CD4-positive, alpha-beta T cell treated with Interleukin-1 beta for 1 hour (primary cell): ENCODE results near the gene GPR35.

ENCODE experiments used
- DNase-seq, 2 donors: peaks; one replicate each; pipeline ENCODE4 v3.0.0-alpha.2; 2020 to 2022

GPR35 gene

GRCh38 chr2:240589850-240590525 is 35.3 kb upstream of the GPR35 start:
- DNase-seq = no peak

GRCh38 chr2:240590681-240591111 is 34.6 kb upstream of the GPR35 start:
- DNase-seq = no peak

GRCh38 chr2:240591226-240591625 is 34.1 kb upstream of the GPR35 start:
- no peak for DNase-seq

DNA sequence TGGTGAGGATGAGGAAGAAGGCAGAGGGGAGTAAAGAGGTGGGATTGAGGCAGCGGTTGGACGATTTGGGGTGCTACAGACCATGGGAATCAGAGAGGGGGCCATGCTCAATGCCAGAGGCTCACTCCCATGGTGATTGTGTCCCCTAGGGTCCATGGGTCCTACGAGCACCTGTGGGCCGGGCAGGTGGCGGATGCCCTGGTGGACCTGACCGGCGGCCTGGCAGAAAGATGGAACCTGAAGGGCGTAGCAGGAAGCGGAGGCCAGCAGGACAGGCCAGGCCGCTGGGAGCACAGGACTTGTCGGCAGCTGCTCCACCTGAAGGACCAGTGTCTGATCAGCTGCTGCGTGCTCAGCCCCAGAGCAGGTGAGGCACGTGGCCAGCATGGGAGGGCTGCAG is 33.5 kb upstream of the GPR35 start:
- no peak for DNase-seq

DNA sequence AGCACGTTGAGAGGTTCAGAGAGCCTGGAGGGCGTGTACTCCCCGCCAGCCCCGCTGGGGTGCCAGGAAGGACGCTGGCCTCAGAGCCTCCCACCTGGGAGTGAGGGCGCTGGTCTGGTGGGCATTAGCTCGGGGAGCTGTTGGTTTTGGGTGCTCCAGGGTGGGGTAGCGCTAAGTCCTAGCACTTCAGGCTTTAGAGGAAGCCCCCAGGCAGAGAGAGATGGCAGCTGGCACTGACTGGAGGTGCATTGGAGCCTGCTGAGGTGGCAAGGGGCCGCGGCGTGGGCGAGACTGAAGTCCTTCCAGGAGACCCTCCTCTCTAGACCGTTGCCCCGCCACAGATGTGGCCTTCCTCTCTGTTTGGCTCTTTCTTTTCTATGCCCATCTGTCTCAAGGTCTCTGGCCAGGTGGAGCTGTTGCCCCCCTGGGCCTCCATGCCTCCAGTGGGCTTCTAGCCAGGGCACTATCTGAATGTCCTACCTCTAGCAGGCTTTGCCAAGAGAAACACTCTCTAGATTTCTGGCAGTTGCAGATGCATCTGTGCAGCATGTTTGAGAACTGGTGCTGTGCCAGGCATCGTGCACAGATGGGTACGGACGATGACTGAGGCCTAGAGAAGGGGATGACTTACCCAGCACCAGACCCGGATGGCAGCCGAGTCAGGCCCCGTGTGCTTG is 32.1 kb upstream of the GPR35 start:
- no peak for DNase-seq

- DNase-seq = no peak
Observed at GRCh38 chr2:240593703-240594451, 31.4 kb upstream of the GPR35 start.

DNA sequence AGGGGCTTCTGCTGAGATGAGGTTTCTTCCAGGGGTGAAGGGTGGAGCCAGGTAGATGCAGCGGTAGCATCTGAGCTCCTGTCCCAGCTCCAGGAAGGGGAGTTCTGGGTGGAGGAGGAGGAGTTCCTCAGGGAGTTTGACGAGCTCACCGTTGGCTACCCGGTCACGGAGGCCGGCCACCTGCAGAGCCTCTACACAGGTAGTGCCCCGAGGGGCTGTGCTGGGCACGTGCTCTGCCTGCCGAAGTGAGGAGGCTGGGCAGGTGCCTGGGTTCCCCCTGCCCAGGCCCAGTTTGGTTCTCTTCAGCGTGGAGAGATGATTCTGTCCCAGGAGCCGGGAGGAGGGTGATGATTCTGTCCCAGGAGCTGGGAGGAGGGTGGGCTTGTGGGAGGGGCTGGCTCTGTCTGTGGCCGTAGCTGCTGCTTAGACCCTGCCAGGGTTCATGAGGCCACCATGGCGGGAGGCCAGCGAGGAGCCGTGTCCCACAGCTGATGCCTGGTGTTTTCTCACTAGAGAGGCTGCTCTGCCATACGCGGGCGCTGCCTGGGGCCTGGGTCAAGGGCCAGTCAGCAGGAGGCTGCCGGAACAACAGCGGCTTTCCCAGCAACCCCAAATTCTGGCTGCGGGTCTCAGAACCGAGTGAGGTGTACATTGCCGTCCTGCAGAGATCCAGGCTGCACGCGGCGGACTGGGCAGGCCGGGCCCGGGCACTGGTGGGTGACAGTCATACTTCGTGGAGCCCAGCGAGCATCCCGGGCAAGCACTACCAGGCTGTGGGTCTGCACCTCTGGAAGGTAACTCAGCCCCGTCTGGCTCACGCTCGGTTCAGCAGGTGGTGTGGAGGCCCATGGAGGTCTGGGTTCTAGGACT is 30.5 kb upstream of the GPR35 start:
- no peak for DNase-seq

- peak; percentile 34 to 35 for DNase-seq
Observed at GRCh38 chr2:240595381-240596079, 29.8 kb upstream of the GPR35 start.

GRCh38 chr2:240596080-240596460 is 29.2 kb upstream of the GPR35 start:
- DNase-seq = no peak

- DNase-seq = no peak
Observed at GRCh38 chr2:240596491-240596931, 28.8 kb upstream of the GPR35 start.

- DNase-seq = no peak
Observed at GRCh38 chr2:240597054-240597418, 28.2 kb upstream of the GPR35 start.

DNA sequence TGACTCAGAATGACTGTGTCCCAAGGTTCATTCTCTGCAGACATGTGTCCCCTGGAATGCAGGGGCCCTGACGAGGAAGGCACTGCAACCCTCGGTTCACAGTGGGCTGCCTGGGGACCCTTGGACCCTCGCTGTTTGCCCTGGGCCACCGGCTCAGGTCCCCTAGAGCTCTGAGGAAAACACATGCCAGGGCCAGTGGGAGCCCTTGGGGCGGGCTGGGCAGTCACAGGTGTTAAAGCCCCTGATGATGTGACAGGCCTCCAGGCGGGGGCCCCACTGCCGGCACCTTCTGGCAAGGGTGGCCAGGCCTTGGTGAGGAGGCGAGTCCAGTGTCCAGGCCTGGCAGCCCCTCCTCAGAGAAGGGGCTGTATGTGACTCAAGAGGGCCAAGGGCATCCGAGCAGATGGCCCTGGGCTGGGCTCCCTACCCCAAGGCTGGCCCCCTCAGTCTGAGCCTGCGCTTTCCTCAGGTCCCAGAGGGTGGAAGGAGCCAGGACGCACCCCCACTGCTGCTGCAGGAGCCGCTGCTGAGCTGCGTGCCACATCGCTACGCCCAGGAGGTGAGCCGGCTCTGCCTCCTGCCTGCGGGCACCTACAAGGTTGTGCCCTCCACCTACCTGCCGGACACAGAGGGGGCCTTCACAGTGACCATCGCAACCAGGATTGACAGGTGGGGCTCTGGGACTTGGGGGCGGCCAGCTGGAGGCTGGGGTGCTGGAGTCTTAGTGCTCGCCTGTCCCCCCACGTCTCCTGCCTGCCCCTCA is 27.7 kb upstream of the GPR35 start:
- DNase-seq = no peak

DNA sequence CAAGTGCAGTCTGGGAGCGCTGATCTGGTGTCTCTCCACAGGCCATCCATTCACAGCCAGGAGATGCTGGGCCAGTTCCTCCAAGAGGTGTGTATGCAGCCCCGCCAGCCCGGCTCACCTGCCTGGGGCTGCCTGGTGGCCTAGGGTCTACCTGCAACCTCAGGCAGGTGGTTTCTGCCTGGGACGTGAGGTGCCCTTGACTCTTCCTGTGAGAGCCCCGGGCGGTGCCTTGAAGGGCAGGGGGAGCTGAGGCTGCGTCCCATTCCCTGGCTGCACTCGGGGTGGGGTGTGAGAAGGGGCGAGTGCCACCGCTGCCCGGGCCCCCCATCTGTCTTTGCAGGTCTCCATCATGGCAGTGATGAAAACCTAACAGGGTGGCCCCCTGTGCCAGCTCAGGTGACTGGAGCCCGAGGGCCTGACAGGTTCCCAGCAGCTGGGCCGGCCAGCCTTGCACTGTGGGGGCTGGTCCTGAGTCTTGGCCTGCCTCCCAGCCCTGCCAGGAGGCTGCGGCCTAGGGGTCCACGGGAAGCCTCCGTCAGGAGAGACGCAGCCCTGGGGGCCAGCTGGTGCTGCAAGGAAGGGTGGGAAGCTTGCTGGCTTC is 26.9 kb upstream of the GPR35 start:
- no peak for DNase-seq

DNA sequence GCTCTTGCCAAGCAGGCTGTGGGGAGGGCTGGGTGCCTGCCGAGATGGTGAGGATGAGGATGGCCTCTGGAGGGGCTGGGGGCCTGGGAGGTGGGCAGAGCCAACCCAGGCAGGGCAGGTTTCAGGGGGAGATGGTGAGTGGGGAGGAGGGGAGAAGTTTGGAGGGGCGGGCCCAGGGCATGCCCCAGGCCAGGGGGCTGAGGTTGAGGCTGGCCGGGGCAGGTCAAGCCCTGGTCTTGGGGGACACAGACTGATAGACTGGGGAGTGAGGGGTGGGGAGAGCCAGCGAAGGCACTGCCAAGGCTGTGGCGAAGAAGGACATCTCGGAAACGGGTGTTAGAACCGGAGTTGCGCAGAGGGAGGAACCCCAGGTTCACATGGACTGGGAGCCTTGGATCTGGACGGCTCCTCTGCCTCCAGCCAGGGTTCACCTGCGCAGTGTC is 26.1 kb upstream of the GPR35 start:
- DNase-seq = no peak

- no peak for DNase-seq
Observed at GRCh38 chr2:240600451-240600961, 24.8 kb upstream of the GPR35 start.

GRCh38 chr2:240601061-240601830 is 24.0 kb upstream of the GPR35 start:
- no peak for DNase-seq

GRCh38 chr2:240601831-240602160 is 23.5 kb upstream of the GPR35 start:
- DNase-seq = no peak

- no peak for DNase-seq
Observed at GRCh38 chr2:240602266-240603050, 22.8 kb upstream of the GPR35 start.
